NCI-H526 treated with DMSO at 0.1 percent for 48 hours (cell line): ENCODE measurements around the gene CEACAM16.

Source experiments
- DNase-seq: peaks from one replicate; lab custom pipeline; 2025; lab: John Stamatoyannopoulos, UW

The CEACAM16 gene

DNA sequence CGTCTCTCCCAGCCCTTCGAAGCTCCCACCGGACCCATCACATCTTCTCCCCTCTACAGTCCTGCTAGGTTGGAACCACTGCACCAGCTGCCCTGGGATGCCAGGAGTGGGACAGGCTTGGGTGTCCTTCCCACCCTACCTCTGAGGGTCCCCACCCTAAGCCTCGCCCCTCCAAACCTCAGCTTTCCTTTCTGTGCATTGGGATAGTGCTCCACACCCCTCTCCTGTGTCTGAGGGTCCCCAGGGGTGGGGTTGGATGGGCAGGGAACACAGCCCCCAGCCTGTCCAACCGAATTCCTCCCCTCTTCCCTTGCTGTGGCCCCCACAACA lies 47.6 kb downstream of the CEACAM16 start:
- DNase-seq: no peak

DNA sequence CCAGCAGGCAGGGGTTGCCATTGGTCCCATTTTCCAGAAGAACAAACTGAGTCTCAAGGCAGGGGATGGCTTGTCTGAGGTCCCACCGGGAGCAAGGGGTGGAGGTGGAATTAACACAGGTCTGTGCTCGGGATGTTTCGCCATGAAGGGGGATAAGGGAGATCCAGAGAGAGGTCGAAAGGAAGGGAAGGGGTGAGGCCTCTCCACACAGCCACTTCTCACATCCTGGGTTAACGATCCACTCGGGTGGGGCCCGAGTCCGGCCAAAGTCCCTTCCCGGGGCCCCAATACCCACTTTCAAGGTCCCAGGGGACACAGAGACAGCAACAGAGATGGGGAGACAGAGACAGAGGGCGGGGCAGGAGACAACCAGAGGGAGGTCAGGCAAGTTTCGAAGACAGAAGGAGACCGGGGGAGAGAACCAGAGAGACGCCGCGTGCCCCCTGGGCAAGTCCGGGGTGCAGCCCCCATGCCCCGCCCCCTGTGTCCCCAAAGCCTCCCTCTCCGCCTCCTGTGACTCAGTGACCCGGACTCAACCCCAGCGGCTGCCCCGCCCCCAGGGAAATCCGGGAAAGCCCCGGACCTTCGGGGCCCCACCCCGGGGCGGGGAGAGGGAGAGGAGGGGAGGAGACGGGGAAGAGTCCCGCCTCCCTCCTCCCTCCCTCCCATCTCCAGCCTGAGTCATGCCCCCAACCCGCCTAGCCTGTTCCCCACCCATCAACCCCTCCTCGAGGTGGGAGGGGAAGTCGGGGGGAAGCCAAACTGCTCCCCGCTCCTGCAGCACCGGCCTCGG lies 48.2 kb downstream of the CEACAM16 start:
- no peak for DNase-seq

DNA sequence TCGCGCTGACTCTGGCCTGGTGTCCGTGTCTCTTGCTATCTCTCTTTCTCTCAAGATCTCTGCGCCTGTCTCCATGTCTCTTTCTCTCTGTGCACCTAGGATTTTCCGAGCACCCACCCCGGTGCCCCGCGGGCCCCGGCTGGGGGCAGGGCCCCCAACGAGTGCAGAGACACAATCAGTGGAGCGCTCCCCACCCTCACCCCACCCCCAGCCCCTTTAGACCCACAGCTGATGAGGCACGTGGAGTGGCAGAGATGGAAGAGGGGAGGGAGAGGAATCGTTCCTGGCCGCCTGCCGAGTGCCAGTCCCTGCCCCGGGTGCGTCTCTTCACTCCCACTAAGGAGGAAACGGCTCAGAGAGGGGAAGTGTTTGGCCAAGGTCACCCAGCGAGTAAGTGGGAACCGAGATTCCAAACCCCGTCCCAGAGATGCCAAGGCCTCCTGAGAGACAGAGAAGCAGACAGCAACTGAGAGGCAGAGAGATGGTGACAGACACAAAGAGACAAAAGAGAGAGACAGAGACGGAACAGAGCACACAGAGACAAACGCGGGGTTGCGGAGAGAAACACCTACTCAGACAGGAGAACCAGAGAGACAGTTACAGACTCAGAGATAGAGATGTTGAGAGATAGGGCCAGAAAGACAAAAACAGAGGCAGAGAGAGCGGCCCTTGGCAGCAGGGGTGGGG lies 48.9 kb downstream of the CEACAM16 start:
- DNase-seq: peak; percentile 20

DNA sequence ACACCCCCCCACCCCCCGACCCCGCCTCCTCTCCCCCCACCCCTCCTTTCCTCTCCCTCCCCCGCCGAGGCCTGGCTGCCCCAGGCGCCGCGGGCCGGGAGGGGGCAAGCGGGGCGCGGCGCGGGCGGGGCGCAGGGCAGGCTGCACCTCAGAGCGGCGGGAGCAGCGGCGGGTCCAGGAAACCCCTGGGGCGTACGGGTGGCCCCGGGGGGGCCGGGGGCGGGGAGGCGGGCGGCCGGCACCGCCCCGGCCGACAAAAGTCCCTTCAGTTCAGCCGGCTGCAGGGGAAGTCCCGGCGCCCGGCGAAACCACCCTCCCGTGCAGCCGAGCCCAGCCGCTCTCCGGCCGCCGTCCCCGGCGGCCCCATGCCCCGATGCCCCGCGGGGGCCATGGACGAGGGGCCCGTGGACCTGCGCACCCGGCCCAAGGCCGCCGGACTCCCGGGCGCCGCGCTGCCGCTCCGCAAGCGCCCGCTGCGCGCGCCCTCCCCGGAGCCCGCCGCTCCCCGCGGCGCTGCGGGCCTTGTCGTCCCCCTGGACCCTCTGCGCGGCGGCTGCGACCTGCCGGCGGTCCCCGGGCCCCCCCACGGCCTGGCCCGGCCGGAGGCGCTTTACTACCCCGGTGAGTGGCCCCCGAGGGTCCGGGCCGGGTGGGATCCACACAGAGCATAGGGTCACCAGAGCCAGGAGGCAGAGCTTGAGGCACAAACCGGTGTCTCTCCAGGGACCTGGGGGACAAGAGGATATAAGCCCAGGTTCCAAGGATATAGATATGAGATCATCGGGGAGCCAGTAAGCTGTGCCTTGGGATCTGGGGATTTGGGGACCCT lies 49.7 kb downstream of the CEACAM16 start, which contains the start of gene BCL3:
Gene BCL3 (plus strand): TSS at position 283 of the 829 bp plus-strand sequence. CDS start 83 bp downstream, at position 366.
- no peak for DNase-seq

DNA sequence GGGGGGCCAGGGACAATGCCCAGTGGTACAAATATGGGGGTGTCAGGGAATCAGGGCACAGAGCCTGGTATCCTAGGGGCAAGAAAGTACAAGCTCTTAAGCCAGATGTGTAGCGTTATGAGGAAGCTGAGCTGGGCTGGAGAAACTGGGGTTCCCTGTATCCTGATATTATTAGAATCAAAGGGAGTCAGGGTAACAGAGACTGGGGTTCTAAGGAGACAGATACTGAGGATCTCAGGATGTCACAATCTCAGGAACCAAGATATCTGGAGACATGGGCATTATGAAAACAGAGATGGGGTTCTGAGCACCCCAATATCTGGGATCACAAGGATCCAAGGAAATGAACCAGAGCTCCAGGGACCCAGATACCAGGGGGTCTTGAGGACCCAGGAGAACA lies 50.3 kb downstream of the CEACAM16 start:
- no peak for DNase-seq

DNA sequence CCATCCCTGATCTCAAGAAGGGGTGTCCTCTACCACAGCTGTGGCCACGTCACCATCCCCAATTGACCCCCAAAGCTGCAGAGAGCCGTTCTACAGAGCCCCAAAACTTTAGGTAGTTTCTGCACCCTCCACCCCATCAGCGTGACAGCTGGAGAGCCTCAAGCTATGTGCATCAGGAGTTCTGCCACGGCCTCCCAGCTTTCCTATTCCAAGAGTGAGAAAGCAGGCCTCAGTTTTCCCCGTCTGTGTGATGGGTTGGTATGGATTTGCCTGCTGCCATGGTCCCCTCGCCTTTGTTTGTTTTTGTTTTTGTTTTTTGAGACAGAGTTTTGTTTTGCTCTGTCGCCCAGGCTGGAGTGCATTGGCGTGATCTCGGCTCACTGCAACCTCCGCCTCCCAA lies 51.0 kb downstream of the CEACAM16 start:
- DNase-seq: no peak

DNA sequence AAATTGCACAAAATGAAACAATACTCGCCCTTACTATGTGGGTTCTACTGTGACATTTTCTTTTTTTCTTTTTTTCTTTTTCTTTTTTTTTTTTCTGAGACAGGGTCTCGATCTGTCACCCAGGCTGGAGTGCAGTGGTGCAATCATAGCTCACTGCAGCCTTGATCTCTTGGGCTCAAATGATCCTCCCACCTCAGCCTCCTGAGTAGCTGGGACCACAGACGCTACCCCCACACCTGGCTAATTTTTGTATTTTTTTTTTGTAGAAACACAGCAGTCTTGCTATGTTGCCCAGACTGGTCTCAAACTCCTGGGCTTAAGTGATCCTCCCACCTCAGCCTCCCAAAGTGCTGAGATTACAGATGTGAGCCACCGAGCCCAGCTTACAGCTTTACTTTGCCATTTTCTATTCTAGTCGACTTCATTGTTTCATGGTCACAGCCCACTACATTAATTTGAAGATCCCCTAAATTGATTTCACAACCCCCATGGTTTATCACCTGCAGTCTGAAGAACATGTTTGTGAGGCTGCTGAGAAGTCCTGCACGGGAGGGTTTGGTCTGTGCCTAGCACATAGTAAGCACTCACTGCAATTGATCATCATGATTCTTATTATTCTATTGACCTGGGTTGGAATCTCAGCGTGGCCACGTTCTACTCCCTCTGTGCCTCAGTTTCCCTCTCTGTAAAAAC lies 53.3 kb downstream of the CEACAM16 start:
- DNase-seq: no peak

DNA sequence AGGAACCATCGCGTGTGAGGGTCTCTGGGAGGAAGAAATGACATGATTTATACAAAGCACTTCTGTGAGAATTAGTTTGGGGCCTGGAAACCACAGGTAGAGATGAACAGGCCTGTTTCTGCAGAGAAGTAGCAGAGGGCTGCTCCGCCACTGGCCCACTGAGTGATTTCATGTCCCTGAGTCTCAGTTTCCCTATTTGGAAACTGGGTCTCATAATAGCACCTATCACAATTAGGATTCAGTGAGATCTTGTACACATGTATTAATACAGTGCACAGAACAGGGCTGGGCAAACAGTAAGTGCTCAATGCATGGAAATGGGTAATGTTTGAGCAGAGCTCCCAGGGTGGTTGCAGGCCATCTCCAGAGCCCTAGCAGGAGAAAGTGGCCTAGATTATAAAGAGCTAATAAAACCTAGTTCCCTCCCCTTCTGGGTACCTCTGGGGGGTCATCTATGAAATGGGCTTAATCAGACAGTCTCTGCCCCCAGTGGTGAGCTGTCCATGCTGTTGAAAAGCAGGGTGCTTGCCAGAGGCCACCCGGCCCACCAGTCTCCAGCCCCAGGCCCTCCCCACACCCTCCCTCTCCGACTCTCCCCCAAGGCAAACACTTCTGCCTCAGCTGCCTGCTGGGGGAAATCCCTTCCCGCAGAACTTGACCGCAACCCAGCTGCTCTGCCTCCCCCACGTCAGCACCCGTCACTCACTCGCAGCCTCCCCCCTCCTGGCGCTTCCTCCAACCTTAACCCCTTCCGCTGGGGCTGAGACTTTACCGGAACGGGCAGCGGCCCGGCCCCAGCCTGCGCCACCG lies 54.1 kb downstream of the CEACAM16 start:
- peak; percentile 80 for DNase-seq

DNA sequence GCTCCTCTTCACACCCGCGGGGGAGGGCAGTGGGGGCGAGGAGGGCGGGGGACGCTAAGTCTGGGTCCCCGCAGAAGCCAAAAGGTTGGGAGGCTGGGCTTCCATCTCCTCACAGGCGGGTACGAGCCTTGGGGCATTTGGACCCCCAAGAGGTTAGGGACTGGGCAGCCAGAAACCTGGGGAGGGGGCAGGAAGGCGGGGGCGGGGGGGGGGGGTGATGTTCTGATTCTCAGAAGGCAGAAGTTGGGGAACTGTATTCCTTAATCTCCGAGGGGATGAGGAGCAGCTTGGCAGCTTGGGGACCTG lies 54.6 kb downstream of the CEACAM16 start:
- DNase-seq: no peak

DNA sequence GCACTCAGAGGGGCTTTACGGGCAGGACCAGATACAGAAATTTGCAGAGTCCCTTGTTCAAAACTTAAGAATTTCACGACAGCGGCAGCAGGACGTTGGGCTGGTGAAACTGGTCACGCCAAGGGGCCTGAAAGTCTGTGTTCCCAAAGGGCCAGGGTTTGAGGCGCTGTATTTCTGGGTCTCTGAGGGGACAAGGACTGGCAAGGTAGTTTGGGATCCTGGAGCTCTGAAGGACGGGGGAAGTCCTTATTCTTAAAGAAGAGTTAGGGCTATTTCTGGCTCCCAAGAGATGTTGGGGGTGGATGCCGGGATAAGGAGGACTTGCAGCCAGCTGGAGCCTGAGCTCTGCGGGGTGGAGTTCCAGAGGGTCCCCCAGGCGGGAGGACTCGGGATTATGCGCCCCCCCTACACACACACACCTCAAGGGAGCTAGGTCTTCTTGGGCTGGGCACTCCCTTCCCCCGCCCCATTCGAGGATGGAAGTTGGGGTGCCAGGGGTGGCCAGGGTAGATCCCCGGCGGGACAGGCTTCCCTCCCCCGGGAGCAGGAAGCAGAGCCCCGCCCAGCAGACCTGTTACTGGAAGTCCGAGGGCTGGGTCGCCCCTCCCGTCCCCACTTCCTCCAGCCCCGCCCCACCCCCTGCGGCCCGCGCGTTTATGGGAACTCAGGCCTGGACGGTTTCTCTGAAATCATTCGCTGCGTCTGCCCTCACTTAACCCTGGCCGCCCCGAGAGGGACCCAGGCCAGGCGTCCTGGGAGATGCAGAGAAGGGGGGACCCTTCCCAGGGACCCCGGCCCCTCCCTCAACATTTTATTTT lies 55.2 kb downstream of the CEACAM16 start:
- peak; percentile 43 for DNase-seq

DNA sequence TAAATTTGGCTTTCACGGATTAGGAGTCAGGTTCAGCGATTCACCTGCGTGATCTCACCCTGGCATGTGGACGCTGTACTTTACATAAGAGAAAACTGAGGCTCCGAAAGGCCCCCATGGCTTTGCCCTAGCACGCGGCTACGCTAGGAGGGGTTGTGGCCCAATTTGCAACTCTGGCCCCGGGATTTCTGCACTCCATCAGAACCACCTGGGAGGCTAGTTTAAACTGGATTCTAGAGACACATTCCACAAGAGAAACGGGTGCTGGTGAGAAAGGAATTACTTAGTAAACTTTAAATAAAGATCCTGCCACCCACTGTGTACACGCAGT lies 55.8 kb downstream of the CEACAM16 start:
- no peak for DNase-seq

DNA sequence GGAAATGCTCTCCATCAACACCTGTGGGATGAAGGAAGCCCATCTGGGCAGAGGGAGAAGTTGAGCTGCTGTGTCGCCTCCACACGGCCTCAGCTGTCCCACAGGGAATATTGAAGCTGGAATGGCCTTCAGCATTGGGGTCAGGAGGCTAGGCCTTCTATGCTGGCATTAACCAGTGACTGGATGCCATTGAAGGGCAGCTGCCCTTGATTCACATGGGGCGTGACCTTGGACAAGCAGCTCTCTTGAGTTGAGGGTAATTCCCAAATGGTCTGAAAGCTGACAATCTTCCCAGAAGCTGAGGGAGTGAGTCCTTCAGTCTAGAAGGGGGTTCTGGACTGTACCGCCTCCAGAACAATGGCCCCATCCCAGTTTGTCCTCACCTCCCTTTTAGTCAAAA lies 56.3 kb downstream of the CEACAM16 start:
- DNase-seq: no peak

DNA sequence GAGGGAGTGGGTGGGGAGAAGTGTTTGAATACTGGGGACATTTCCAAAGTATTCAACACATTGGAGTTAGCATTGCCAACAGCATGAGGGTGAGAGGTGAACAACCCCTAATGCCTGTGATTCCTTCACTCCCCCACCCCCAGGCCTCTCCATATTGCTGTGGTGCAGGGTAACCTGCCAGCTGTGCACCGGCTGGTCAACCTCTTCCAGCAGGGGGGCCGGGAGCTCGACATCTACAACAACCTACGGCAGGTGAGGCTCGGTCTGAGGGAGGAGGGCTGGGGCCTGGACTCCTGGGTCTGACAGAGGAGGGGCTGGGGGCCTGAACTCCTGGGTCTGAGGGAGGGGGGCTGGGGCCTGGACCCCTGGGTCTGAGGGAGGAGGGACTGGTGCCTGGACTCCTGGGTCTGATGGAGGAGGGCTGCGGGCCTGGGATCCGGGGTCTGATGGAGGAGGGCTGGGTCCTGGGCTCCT lies 57.2 kb downstream of the CEACAM16 start:
- no peak for DNase-seq

DNA sequence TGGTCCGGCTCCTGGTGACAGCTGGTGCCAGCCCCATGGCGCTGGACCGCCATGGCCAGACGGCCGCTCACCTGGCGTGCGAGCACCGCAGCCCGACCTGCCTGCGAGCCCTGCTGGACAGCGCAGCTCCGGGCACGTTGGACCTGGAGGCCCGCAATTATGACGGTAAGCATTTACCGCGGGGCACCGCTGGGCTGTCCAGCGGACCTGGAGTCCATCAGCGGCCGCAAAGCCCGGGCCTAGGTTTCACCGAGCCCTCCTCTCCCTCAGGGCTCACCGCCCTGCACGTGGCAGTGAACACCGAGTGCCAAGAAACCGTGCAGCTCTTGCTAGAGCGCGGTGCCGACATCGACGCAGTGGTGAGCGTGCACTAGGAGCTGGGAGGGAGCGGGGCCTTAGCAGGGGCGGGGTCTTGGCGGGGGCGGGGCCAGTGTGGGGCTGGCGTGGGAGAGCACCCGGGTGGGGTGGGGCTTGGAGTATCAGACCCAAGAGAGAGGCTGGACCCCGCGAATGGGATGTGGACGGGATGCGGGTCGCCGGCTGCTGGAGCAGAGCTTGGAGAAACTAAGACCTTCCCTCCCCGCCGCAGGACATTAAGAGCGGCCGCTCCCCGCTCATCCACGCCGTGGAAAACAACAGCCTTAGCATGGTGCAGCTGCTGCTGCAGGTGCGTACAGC lies 58.2 kb downstream of the CEACAM16 start:
- peak; percentile 23 for DNase-seq

DNA sequence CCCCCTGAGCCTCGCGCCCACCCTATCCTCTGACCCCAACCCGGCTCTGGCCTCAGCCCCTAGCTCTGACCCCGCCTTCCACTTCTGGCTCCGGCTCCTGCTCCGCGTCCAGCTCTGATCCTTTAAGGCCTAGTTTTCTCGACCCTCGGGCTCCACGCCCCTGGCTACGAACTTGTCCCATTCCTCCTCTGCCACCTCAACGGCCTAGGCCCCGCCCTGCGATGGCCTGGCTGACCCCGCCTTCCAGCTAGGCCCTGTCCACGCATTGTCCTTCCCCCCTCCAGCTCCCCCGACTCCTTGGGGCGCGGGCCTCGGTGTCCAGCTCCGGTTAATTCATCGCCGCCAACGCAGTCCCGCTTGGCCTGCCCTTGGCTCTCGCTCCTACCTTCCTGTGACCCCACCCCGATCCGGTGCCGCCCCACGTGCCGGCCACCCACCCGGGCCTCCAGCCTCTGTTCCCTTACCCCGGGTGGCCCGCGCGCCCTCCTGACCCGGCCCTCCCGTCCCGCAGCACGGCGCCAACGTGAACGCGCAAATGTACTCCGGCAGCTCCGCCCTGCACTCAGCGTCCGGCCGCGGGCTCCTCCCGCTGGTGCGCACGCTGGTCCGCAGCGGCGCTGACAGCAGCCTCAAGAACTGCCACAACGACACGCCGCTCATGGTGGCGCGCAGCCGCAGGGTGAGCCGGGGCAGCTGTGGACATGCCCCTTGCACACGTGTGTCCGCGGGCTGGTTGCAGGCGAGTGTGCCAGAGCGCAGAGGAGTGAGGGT lies 59.0 kb downstream of the CEACAM16 start:
- peak; percentile 36 for DNase-seq

DNA sequence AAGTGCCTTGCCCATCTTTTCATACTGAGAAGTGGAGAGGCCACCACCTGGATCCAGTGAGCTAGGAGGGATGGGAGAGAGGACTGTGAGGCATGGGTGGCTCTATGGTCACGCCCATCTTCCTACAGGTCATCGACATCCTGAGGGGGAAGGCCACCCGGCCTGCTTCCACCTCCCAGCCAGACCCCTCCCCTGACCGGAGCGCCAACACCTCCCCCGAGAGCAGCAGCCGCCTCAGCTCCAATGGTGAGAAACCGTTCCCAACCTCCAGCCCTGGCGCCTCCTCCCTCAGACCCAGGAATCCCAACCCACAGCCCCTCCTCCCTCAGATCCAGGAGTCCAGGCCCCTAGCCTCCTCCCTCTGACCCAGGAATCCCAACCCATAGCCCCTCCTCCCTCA lies 59.6 kb downstream of the CEACAM16 start:
- no peak for DNase-seq

DNA sequence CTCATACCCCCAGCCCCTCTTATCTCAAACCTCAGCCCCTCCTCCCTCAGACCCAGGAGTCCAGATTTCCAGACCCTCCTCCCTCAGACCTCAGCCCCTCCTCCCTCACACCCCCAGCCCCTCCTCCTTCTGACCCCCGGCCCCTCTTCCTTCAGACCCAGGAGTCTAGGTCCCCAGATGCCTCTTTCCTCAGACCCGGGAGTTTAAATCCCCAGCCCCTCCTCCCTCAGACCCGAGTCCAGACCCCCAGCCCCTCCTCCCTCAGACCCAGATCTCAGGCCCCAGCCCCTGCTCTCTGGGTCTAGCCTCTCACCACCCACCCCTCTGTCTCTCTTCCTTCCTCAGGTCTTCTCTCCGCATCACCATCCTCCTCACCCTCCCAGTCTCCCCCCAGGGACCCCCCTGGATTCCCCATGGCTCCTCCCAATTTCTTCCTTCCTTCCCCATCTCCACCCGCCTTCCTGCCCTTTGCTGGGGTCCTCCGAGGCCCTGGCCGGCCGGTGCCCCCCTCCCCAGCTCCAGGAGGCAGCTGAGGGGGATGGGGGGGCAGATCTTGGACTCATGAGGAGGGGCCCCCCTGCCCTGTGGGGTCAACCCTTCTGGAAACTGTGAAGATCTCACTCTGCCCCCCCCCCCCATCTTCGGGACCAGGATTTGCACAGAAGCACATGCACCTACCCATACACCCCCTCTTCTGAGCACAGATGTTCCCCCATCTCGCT lies 60.3 kb downstream of the CEACAM16 start:
- no peak for DNase-seq
